Adrenal gland (tissue), 12 donors: ENCODE results near the gene GNAT2. TPM values are rescaled to one million over a fixed set of nuclear protein-coding genes. Genes with fewer than 3 reads are reported as not detected.
A peak's percentile ranks its signal among the peaks of the same experiment; 100 is the strongest.

Source experiments
- DNase-seq, 7 donors: peaks; one replicate each; pipeline ENCODE4 v3.0.0-alpha.2; 2019 to 2020
- H3K27ac ChIP-seq, 5 donors: fragments of 200-600 bp; sonication (generic) in 4 of 5; 1 replicate in 3 of 5; 2 replicates in 2 of 5; pipeline versions ENCODE4 v1.5.1 to v1.8.0; 2016 to 2020; ENCODE audit warnings: mild to moderate bottlenecking in 1 of 5
- H3K27me3 ChIP-seq: fragments of 200-600 bp; 2 replicates; pipeline ENCODE4 v1.8.0; 2021
- H3K36me3 ChIP-seq, 2 donors: fragments of 200-600 bp; replicated peaks in 1 of 2; 1 replicate in 1 of 2; 2 replicates in 1 of 2; pipeline versions ENCODE4 v1.5.1 to v1.8.0; 2018 to 2022
- H3K4me1 ChIP-seq, 2 donors: fragments of 200-600 bp; replicated peaks in 1 of 2; 1 replicate in 1 of 2; 2 replicates in 1 of 2; pipeline versions ENCODE4 v1.5.1 to v1.8.0; 2018 to 2021
- H3K4me3 ChIP-seq, 4 donors: fragments of 200-600 bp; sonication (generic) in 3 of 4; one replicate each; pipeline ENCODE4 v1.5.1; 2016 to 2018
- H3K9me3 ChIP-seq, 3 donors: fragments of 200-600 bp; sonication (generic) in 1 of 3; replicated peaks in 1 of 3; 1 replicate in 2 of 3; 2 replicates in 1 of 3; pipeline versions ENCODE4 v1.5.1 to v1.8.0; 2016 to 2021
- POLR2A ChIP-seq, 2 donors: fragments of 450-650 bp; IDR thresholded peaks; one replicate each; pipeline ENCODE4 v1.6.1; 2017; ENCODE audit warnings: antibody characterized with exemption in 2 of 2, mild to moderate bottlenecking in 2 of 2, moderate library complexity in 1 of 2
- WGBS, 4 donors: extraction: QIAGEN DNeasy Blood & Tissue Kit in 2 of 4; methylation state at CpG; one replicate each; pipeline versions ENCODE4 v1.1.5 to v1.1.7; 2013 to 2017; 5-methylcytosine and 5-hydroxymethylcytosine counted together
- intact Hi-C, 2 donors: fragments of 100-400 bp; cut with DNase I; formaldehyde crosslinking; loops; one replicate each; pipeline versions ENCODE4 v1.14.1 to v1.15.0; 2022 to 2023
- polyA plus RNA-seq, 3 donors: library from polyadenylated mRNA; stranded (reverse); fragments of 200-250 nt in 2 of 3; fragments of 350-450 nt in 1 of 3; fragmentation: Illumina TruSeq in 1 of 3; extraction: RNeasy Lipid Tissue Mini Kit (QIAGEN cat#74804) in 1 of 3; gene quantifications; one replicate each; pipeline ENCODE4 v1.2.3, GENCODE V29; 2013 to 2014
- total RNA-seq, 9 donors: library from RNA; depleted of rRNA in 4 of 9; stranded (reverse); fragments of >200 nt in 4 of 9; fragments of 120-200 nt in 1 of 9; fragmentation: NEBNext Ultra II Directional in 1 of 9; extraction: Animal tissue kit (Norgen Biotek cat#: 25700) in 1 of 9; gene quantifications; one replicate each; pipeline versions ENCODE4 v1.1.0 to v1.2.4, GENCODE V29; 2013 to 2023
- TF ChIP-seq, protein P1 (sequence below), 6 experiments: fragments of 450-650 bp in 4 of 6; fragments of 200-600 bp in 2 of 6; sonication (generic) in 1 of 6; IDR thresholded peaks; 1 replicate in 5 of 6; 2 replicates in 1 of 6; pipeline versions ENCODE4 v1.5.1 to v1.8.0; 2016 to 2021; ENCODE audit warnings: antibody characterized with exemption in 6 of 6, mild to moderate bottlenecking in 2 of 6, moderate library complexity in 1 of 6
- donor health status: healthy with polysubstance abuse.
- donor health status: Bipolar disorder and iron deficiency.
- donor health status: DM: yes; HTN: yes; CAD: no.
- donor health status: DM: no; HTN: no; CAD: no.
- donor health status: DM: no; HTN: no; CAD: no.
- donor health status: DM: yes; HTN: yes; CAD: no.

Gene GNAT2
- total and polyA plus RNA-seq, 12 donors: 0.22 to 0.95 (median 0.36) TPM; not detected in 7

DNA sequence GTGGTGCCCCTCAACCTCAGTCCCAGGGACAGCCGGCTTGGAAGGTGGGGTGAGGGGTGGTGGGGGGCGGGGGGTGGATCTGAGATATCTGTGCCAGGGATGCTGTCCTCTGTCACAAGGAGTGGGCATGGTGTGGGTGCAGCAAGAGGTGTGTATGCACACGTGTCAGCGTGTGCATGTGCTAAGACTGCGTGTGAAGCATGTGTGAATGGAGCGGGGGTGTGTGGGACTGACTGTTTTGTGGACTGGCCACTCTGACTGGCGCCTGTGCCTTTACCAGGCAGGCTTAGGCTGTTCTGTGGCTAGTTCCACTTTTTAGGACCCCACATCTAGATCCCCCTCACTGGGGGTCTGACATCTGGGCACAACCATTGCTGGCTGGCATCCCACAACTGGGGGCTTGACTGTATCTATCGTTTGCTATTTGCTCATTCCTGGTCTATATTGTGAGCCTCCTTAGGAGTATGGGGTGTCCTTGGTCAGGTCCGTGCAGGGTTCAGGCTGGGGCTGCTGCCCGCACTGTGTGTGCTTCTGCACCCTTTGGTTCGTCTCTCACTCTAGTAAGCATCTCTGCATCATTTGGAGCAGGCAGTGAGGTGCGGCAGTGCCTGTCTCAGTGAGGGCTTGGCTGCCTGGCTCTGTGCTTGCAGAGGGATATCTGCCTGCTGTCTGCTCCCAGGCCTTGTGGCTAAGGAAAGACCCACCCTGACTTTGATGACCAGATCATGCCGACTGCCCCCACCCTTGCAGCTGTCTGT lies 2.1 kb upstream of the GNAT2 start:
- H3K27ac ChIP-seq: peak overlapping the region in 2 of 5 donors; percentile 87 to 88
- 28 to 85% (median 41%) methylated on average over 5 to 13 of the region's 13 CpGs for WGBS, 4 donors
- intact Hi-C loops: no loop called here
- peak in 2 of 7 donors; percentile 18 to 55 for DNase-seq
- H3K9me3 ChIP-seq: no peaks in the 10 kb centered on the region
- peaks cover 12 to 50% of the 10 kb centered on the region in 2 donors for H3K4me1 ChIP-seq
- peak overlapping the region in 2 of 4 donors; percentile 40 to 71 for H3K4me3 ChIP-seq
- H3K36me3 ChIP-seq: peaks cover 0 to 7% of the 10 kb centered on the region in 2 donors
- TF ChIP-seq, protein P1, sequence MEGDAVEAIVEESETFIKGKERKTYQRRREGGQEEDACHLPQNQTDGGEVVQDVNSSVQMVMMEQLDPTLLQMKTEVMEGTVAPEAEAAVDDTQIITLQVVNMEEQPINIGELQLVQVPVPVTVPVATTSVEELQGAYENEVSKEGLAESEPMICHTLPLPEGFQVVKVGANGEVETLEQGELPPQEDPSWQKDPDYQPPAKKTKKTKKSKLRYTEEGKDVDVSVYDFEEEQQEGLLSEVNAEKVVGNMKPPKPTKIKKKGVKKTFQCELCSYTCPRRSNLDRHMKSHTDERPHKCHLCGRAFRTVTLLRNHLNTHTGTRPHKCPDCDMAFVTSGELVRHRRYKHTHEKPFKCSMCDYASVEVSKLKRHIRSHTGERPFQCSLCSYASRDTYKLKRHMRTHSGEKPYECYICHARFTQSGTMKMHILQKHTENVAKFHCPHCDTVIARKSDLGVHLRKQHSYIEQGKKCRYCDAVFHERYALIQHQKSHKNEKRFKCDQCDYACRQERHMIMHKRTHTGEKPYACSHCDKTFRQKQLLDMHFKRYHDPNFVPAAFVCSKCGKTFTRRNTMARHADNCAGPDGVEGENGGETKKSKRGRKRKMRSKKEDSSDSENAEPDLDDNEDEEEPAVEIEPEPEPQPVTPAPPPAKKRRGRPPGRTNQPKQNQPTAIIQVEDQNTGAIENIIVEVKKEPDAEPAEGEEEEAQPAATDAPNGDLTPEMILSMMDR (IDR thresholded peaks at IDR 0.05): no peak
- TF ChIP-seq POLR2A (IDR thresholded peaks at IDR 0.05): no peak
- no peaks in the 10 kb centered on the region for H3K27me3 ChIP-seq

DNA sequence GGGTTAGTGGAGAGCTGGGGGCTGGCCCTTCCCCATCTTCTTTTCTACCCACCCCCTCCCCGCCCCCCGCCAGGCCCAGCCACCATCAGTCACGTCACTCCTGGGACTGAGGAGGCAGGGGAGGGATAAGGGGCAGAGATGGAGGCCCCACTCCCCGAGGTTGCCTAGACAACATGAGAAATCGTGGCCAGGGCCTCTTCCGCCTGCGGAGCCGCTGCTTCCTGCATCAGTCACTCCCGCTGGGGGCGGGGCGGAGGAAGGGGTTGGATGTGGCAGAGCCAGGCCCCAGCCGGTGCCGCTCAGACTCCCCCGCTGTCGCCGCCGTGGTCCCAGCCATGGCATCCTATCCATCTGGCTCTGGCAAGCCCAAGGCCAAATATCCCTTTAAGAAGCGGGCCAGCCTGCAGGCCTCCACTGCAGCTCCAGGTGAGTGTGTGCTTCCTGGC lies 1.4 kb upstream of the GNAT2 start:
- WGBS, 4 donors: 0 to 2% (median 2%) methylated on average over 11 to 18 of the region's 18 CpGs; no CpG with 5 or more reads in 1 of the 4 donors

DNA sequence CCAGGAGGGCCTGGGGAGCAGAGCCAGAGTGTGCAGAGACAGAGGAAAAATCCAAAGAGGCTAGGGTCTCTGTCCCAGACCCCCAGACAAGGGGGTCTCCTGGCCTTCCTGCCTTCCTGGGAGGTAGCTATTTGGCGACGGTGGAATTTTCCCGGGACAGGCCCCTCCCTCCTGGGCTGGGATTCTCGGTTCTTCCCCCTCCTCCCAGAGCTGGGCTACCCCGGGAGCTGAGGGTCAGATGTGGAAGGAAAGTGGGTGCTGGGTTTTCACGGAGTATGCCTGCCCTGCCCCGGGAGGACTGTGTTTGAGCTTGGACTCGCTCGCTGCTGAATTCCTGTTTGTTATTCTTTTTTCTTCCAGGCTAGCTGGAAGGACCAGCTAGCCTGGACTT lies 980 bp upstream of the GNAT2 start:
- Histone ChIP-seq H3K27ac (peak overlapping the region; percentile 61 to 88 (median 66)), H3K27me3 (no peaks in the 10 kb centered on the region), H3K9me3 (no peaks in the 10 kb centered on the region), H3K4me1 (peaks cover 12 to 50% of the 10 kb centered on the region in 2 donors), H3K4me3 (peak overlapping the region; percentile 12 to 71 (median 38)), H3K36me3 (no peaks in the 10 kb centered on the region)
- 0 to 2% (median 1%) methylated on average over 4 to 9 of the region's 9 CpGs for WGBS, 4 donors
- peak in 5 of 7 donors; percentile 51 to 69 (median 59) for DNase-seq
- TF ChIP-seq POLR2A (IDR thresholded peaks at IDR 0.05): no peak
- TF ChIP-seq, protein P1 (IDR thresholded peaks at IDR 0.05): no peak
- intact Hi-C loops: no loop called here

More for the DNA sequence above, 1.4 kb upstream of the GNAT2 start:
- no peaks in the 10 kb centered on the region for H3K27me3 ChIP-seq
- H3K36me3 ChIP-seq: peaks cover 0 to under 1% of the 10 kb centered on the region in 2 donors
- TF ChIP-seq, protein P1 (IDR thresholded peaks at IDR 0.05): no peak
- peak; percentile 1 to 34 for TF ChIP-seq POLR2A (IDR thresholded peaks at IDR 0.05)
- intact Hi-C loops: no loop called here
- H3K4me1 ChIP-seq: peaks cover 12 to 50% of the 10 kb centered on the region in 2 donors
- peak overlapping the region; percentile 61 to 88 (median 66) for H3K27ac ChIP-seq
- no peaks in the 10 kb centered on the region for H3K9me3 ChIP-seq
- peak overlapping the region in 2 of 4 donors; percentile 40 to 71 for H3K4me3 ChIP-seq
- peak; percentile 90 to 97 (median 93) for DNase-seq

DNA sequence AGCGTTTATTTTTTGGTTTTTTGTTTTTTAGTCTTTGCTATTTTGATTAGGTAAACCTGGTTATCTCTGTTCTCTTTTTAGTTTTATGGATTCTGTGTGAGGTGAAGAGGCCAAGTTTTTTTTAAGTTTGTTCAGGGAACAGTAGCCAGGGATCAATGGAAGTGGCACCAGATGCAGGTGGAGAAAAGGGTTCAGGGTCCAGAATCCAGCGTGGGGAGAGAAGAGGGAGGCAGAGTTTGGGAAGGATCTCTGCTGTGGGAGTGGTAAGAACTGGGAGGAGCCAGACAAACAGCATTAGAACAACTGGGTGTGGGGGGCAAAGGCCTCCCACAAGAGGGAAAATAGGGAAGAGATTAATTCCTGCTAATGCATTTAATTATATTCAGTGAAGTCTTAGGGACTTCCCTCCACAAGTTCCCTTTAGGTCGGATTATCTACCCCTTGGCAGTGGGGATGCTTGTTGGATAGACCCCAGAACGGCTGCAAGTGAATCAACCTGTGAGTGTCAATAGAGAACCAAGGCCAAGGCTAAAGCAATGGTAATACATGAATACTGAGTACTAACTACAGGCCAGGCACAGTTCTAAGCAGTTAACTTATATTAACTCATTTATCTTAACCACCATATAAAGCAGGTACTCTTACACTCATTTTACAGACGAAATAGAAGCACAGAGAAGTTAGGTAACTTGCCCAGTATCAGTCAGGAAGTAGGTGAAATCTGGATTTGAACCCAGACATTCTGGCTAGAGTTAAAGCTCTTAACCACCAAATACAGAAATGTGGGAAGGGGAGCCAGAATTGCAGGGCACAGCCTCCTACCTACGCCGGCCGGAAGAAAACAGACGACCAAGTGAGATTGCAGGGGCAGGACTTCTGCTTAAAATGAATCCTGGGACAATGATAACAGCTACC lies 498 bp downstream of the GNAT2 start:
- peak overlapping the region in 2 of 4 donors; percentile 40 to 71 for H3K4me3 ChIP-seq
- H3K36me3 ChIP-seq: no peaks in the 10 kb centered on the region
- H3K4me1 ChIP-seq: peaks cover 12 to 38% of the 10 kb centered on the region in 2 donors
- intact Hi-C loops: no loop called here
- WGBS, 4 donors: 27 to 32% (median 29%) methylated on average over 9 of the region's 9 CpGs
- peak overlapping the region; percentile 25 to 88 (median 62) for H3K27ac ChIP-seq
- TF ChIP-seq POLR2A (IDR thresholded peaks at IDR 0.05): no peak
- TF ChIP-seq, protein P1 (IDR thresholded peaks at IDR 0.05): no peak
- peak in 1 of 7 donors; percentile 38 for DNase-seq
- H3K27me3 ChIP-seq: no peaks in the 10 kb centered on the region
- no peaks in the 10 kb centered on the region for H3K9me3 ChIP-seq
